ENCODE data around the gene BLM.

Gene BLM

GRCh38 chr15:90679959-90680358 is 37.2 kb upstream of the BLM start:
- no peak for TF ChIP-seq FOXP2 (optimal IDR thresholded peaks at IDR 0.05; ENCODE audit: borderline replicate concordance, extremely low read depth, extremely low read length, insufficient read depth)
- no peak for TF ChIP-seq REST (IDR thresholded peaks at IDR 0.05; ENCODE audit: insufficient read depth in 1 of 2, low read depth in 2 of 2, low read length in 2 of 2)
- TF ChIP-seq SIN3A (IDR thresholded peaks at IDR 0.05; ENCODE audit: borderline replicate concordance, insufficient read depth, low read length) = no peak
- no peak for TF ChIP-seq TAF1 (IDR thresholded peaks at IDR 0.05; ENCODE audit: borderline replicate concordance, insufficient read depth, low read length)
- TF ChIP-seq POLR2AphosphoS5 (IDR thresholded peaks at IDR 0.05; ENCODE audit: low read depth, low read length) = no peak

- TF ChIP-seq TAF1 (IDR thresholded peaks at IDR 0.05; ENCODE audit: borderline replicate concordance, insufficient read depth, low read length) (no peak), FOXP2 (optimal IDR thresholded peaks at IDR 0.05; ENCODE audit: borderline replicate concordance, extremely low read depth, extremely low read length, insufficient read depth) (no peak), SIN3A (IDR thresholded peaks at IDR 0.05; ENCODE audit: borderline replicate concordance, insufficient read depth, low read length) (no peak), REST (IDR thresholded peaks at IDR 0.05; ENCODE audit: insufficient read depth in 1 of 2, low read depth in 2 of 2, low read length in 2 of 2) (no peak), POLR2AphosphoS5 (IDR thresholded peaks at IDR 0.05; ENCODE audit: low read depth, low read length) (no peak)
Measured at GRCh38 chr15:90680371-90680935, 36.7 kb upstream of the BLM start.

DNA sequence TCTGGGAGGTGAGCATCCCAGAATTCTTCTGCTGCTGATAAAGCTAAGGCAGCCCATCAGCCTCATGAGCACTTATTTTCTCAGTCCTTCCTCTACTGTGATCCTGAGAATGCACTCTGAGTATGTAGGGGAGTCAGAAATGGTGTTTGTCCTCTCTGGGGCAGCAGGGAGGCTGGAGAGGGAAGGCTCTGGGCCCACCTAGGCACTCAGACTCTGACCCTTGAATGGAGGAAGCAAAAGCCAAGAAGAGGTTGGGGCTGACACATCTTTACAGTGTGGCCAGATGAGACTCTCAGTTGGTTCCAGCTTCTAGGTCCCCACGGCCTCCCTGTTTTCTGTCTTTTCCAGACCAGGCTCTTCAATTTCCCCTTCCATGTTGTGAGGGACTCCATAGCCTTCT is 36.1 kb upstream of the BLM start:
- TF ChIP-seq TAF1 (IDR thresholded peaks at IDR 0.05; ENCODE audit: borderline replicate concordance, insufficient read depth, low read length) (no peak), FOXP2 (optimal IDR thresholded peaks at IDR 0.05; ENCODE audit: borderline replicate concordance, extremely low read depth, extremely low read length, insufficient read depth) (no peak), REST (IDR thresholded peaks at IDR 0.05; ENCODE audit: insufficient read depth in 1 of 2, low read depth in 2 of 2, low read length in 2 of 2) (no peak), POLR2AphosphoS5 (IDR thresholded peaks at IDR 0.05; ENCODE audit: low read depth, low read length) (no peak), SIN3A (IDR thresholded peaks at IDR 0.05; ENCODE audit: borderline replicate concordance, insufficient read depth, low read length) (no peak)

DNA sequence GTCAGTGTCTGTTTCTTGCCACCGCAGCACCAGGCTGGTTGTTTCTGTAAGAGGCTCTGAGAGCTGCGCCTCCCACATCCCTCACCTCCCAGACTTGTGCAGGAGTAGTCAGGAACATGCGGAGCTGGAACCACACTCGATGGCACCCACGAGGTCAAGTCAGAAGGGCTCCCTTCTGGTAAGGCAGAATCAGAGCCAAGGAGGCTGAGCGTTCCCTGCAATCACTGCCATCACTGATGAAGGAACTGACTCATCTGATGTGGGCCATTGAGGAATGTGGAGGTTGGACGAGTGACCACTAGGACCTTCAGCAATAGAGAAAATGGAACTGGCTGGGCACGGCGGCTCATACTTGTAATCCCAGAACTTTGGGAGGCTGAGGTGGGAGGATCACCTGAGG is 35.7 kb upstream of the BLM start:
- no peak for TF ChIP-seq POLR2AphosphoS5 (IDR thresholded peaks at IDR 0.05; ENCODE audit: low read depth, low read length)
- TF ChIP-seq FOXP2 (optimal IDR thresholded peaks at IDR 0.05; ENCODE audit: borderline replicate concordance, extremely low read depth, extremely low read length, insufficient read depth) = no peak
- TF ChIP-seq REST (IDR thresholded peaks at IDR 0.05; ENCODE audit: insufficient read depth in 1 of 2, low read depth in 2 of 2, low read length in 2 of 2) = no peak
- no peak for TF ChIP-seq SIN3A (IDR thresholded peaks at IDR 0.05; ENCODE audit: borderline replicate concordance, insufficient read depth, low read length)
- TF ChIP-seq TAF1 (IDR thresholded peaks at IDR 0.05; ENCODE audit: borderline replicate concordance, insufficient read depth, low read length) = no peak

DNA sequence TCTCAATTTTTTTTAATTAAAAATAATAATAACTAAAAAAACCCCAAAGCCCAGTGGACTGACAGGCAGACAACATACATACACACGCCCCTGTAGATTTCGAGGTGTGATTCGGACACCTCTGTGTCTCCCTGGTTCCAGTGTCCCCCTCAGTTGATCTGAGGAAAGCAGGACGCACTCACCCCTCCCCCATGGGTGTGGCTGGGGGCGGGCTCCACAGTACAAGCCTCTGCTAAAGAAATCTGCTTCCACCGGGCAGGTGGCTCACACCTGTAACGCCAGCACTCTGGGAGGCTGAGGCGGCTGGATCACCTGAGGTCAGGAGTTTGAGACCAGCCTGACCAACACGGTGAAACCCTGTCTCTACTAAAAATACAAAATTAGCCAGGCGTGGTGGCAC is 33.8 kb upstream of the BLM start:
- no peak for TF ChIP-seq FOXP2 (optimal IDR thresholded peaks at IDR 0.05; ENCODE audit: borderline replicate concordance, extremely low read depth, extremely low read length, insufficient read depth)
- no peak for TF ChIP-seq TAF1 (IDR thresholded peaks at IDR 0.05; ENCODE audit: borderline replicate concordance, insufficient read depth, low read length)
- no peak for TF ChIP-seq POLR2AphosphoS5 (IDR thresholded peaks at IDR 0.05; ENCODE audit: low read depth, low read length)
- no peak for TF ChIP-seq REST (IDR thresholded peaks at IDR 0.05; ENCODE audit: insufficient read depth in 1 of 2, low read depth in 2 of 2, low read length in 2 of 2)
- TF ChIP-seq SIN3A (IDR thresholded peaks at IDR 0.05; ENCODE audit: borderline replicate concordance, insufficient read depth, low read length) = no peak
